GM19438 (cell line): Measurements from ENCODE around the gene MAGI1.
"Not testable (repeated sequence)": the region's sequence is repeated elsewhere in the genome, so short reads cannot be mapped to it uniquely, and the experiment has no call there.

Source experiments
- ATAC-seq: cut with Tn5 transposase; IDR thresholded peaks from one replicate; pipeline ENCODE4 v1.9.1; 2021; ENCODE audit warnings: low read depth; ENCODE audit not compliant: unreplicated experiment

The MAGI1 gene

GRCh38 chr3:65559643-65560042 is 479.1 kb downstream of the MAGI1 start:
- no peak for ATAC-seq

GRCh38 chr3:65558826-65559225 is 479.9 kb downstream of the MAGI1 start:
- no peak for ATAC-seq

- ATAC-seq, result no peak
These were observed 480.7 kb downstream of the MAGI1 start for GRCh38 chr3:65557899-65558564.

- ATAC-seq, result no peak
These were observed 481.7 kb downstream of the MAGI1 start for GRCh38 chr3:65556934-65557577.

- no peak for ATAC-seq
These were observed 486.3 kb downstream of the MAGI1 start for GRCh38 chr3:65552434-65552833.

- ATAC-seq, result no peak
These were observed 486.8 kb downstream of the MAGI1 start for GRCh38 chr3:65551945-65552344.

- ATAC-seq, result no peak
These were observed 488.6 kb downstream of the MAGI1 start for GRCh38 chr3:65550137-65550536.

GRCh38 chr3:65549626-65549959 is 489.1 kb downstream of the MAGI1 start:
- ATAC-seq, result no peak

GRCh38 chr3:65548848-65549625 is 489.7 kb downstream of the MAGI1 start:
- no peak for ATAC-seq

- no peak for ATAC-seq
These were observed 493.3 kb downstream of the MAGI1 start for GRCh38 chr3:65545429-65545828.

- ATAC-seq, result not testable (repeated sequence)
These were observed 495.3 kb downstream of the MAGI1 start for GRCh38 chr3:65543391-65543790.

- ATAC-seq, result no peak
These were observed 498.1 kb downstream of the MAGI1 start for GRCh38 chr3:65540666-65541065.

GRCh38 chr3:65539616-65540015 is 499.1 kb downstream of the MAGI1 start:
- ATAC-seq, result no peak

- ATAC-seq, result no peak
These were observed 500.6 kb downstream of the MAGI1 start for GRCh38 chr3:65538101-65538500.

- no peak for ATAC-seq
These were observed 501.6 kb downstream of the MAGI1 start for GRCh38 chr3:65537109-65537508.

GRCh38 chr3:65535260-65535659 is 503.5 kb downstream of the MAGI1 start:
- ATAC-seq, result no peak

GRCh38 chr3:65534805-65535204 is 503.9 kb downstream of the MAGI1 start:
- no peak for ATAC-seq

GRCh38 chr3:65532749-65533148 is 506.0 kb downstream of the MAGI1 start:
- no peak for ATAC-seq

GRCh38 chr3:65532215-65532614 is 506.5 kb downstream of the MAGI1 start:
- ATAC-seq, result no peak

GRCh38 chr3:65531499-65531898 is 507.2 kb downstream of the MAGI1 start:
- ATAC-seq, result no peak

GRCh38 chr3:65526656-65527055 is 512.1 kb downstream of the MAGI1 start:
- no peak for ATAC-seq

GRCh38 chr3:65524584-65524983 is 514.1 kb downstream of the MAGI1 start:
- ATAC-seq, result no peak
